SIG-M5 (cell line): ENCODE results near the gene CIART.
"Not testable (repeated sequence)": the region's sequence is repeated elsewhere in the genome, so short reads cannot be mapped to it uniquely, and the experiment has no call there.

ENCODE experiments used
- DNase-seq: peaks from one replicate; lab custom pipeline; 2025; lab: John Stamatoyannopoulos, UW

CIART gene

GRCh38 chr1:150309758-150310508, 27.6 kb downstream of the CIART start:
- no peak for DNase-seq

DNA sequence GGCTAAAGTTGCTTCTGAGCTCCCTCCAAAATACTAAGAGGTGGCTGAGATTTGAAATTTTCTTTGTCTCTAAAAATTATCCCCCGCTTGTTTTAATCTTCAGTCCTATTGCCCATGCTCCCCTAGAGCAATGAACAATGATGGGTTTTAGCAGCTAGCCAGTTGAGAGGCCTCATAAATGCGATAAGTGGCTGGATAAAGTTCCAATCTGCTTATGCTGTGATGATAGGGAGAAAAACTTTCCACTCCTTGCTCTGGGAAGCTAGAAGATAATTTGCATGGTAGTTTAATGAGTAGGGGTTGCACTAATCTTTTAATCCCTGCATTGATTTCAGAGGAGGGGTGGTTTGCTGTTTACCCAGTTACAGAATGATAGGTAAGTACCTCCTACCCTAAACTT, 29.4 kb downstream of the CIART start:
- no peak for DNase-seq

- DNase-seq = not testable (repeated sequence)
Measured at GRCh38 chr1:150314691-150315090, 32.3 kb downstream of the CIART start.

- DNase-seq = no peak
Measured at GRCh38 chr1:150320667-150320978, 38.3 kb downstream of the CIART start.

- DNase-seq = no peak
Measured at GRCh38 chr1:150321826-150322166, 39.4 kb downstream of the CIART start.

- peak; percentile 96 for DNase-seq
Measured at GRCh38 chr1:150322310-150322709, 40.0 kb downstream of the CIART start.

DNA sequence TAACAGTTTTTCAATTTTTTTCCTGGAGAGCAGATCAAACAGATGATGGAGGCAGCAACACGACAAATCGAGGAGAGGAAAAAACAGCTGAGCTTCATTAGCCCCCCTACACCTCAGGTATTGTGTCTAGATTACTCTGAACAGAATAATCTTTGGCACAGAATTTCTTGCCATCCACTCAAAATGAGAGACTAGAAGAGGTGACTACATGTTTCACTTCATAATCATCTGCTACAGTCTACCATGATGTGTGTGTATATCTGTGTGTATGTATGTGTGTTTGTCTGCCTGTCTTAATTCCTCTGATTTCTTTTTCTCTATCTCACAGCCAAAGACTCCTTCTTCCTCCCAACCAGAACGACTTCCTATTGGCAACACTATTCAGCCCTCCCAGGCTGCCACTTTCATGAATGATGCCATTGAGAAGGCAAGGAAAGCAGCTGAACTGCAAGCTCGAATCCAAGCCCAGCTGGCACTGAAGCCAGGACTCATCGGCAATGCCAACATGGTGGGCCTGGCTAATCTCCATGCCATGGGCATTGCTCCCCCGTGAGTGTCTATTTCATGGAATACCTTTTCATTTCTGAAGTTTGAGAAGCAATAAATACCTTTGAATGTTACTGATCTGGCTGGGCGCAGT, 50.4 kb downstream of the CIART start:
- no peak for DNase-seq
